Epithelial cell of esophagus (primary cell): ENCODE data around the gene RGP1.

Source experiments
- DNase-seq: peaks from one replicate; pipeline ENCODE4 v3.0.0; 2010; ENCODE audit warnings: low read depth
- H3K4me3 ChIP-seq: 2 replicates; pipeline ENCODE4 v1.5.1; 2011; ENCODE audit warnings: mild to moderate bottlenecking, low read length, control low read depth
- CTCF ChIP-seq: IDR thresholded peaks from 2 replicates; pipeline ENCODE4 v1.5.1; 2011; ENCODE audit warnings: low read depth, mild to moderate bottlenecking, low read length, control low read depth, inconsistent platforms; ENCODE audit not compliant: insufficient read depth; ENCODE audit errors: missing control alignments

Gene RGP1

GRCh38 chr9:35792024-35792813, 43.1 kb downstream of the RGP1 start:
- DNase-seq, result no peak
- no peak for TF ChIP-seq CTCF
- no peak overlapping the region for H3K4me3 ChIP-seq

GRCh38 chr9:35792826-35793225, 43.7 kb downstream of the RGP1 start:
- TF ChIP-seq CTCF, result no peak
- no peak for DNase-seq
- H3K4me3 ChIP-seq, result no peak overlapping the region

- no peak for TF ChIP-seq CTCF
- H3K4me3 ChIP-seq, result no peak overlapping the region
These were observed 44.4 kb downstream of the RGP1 start for GRCh38 chr9:35793461-35793860.

GRCh38 chr9:35795695-35796094, 46.6 kb downstream of the RGP1 start:
- H3K4me3 ChIP-seq, result no peak overlapping the region
- no peak for TF ChIP-seq CTCF
- peak; percentile 59 for DNase-seq

More at GRCh38 chr9:35793461-35793860, 44.4 kb downstream of the RGP1 start:
- no peak for DNase-seq

GRCh38 chr9:35797311-35798109, 48.4 kb downstream of the RGP1 start:
- no peak for TF ChIP-seq CTCF

GRCh38 chr9:35798658-35799374, 49.7 kb downstream of the RGP1 start:
- no peak overlapping the region for H3K4me3 ChIP-seq
- peak; percentile 99 for DNase-seq
- TF ChIP-seq CTCF, result no peak

More at GRCh38 chr9:35797311-35798109, 48.4 kb downstream of the RGP1 start:
- DNase-seq, result no peak
- no peak overlapping the region for H3K4me3 ChIP-seq
